GM18873 (cell line): ENCODE results near the gene SLFNL1.

Source experiments
- ATAC-seq: cut with Tn5 transposase; IDR thresholded peaks from one replicate; pipeline ENCODE4 v1.9.1; 2021; ENCODE audit warnings: mild to moderate bottlenecking, moderate library complexity, moderate number of reproducible peaks; ENCODE audit not compliant: unreplicated experiment, low FRiP score

The SLFNL1 gene

GRCh38 chr1:41021526-41022308 is at the start of gene SLFNL1:
TSS of gene SLFNL1 (minus strand) at chr1:41021725. CDS start at chr1:41020660, 1,065 bp downstream.
- no peak for ATAC-seq

GRCh38 chr1:41056907-41057306 is 35.4 kb upstream of the SLFNL1 start:
- no peak for ATAC-seq

- ATAC-seq, result no peak
Measured at GRCh38 chr1:41053316-41053715, 31.8 kb upstream of the SLFNL1 start.

GRCh38 chr1:41051022-41051421 is 29.5 kb upstream of the SLFNL1 start:
- no peak for ATAC-seq

- no peak for ATAC-seq
Measured at GRCh38 chr1:41048540-41048939, 27.0 kb upstream of the SLFNL1 start.

- ATAC-seq, result no peak
Measured at GRCh38 chr1:41046347-41046775, 24.8 kb upstream of the SLFNL1 start.

- ATAC-seq, result no peak
Measured at GRCh38 chr1:41045740-41046139, 24.2 kb upstream of the SLFNL1 start.

- no peak for ATAC-seq
Measured at GRCh38 chr1:41044187-41044586, 22.7 kb upstream of the SLFNL1 start.

- ATAC-seq, result no peak
Measured at GRCh38 chr1:41041614-41042270, 20.2 kb upstream of the SLFNL1 start.

GRCh38 chr1:41038110-41038509 is 16.6 kb upstream of the SLFNL1 start:
- no peak for ATAC-seq

- ATAC-seq, result no peak
Measured at GRCh38 chr1:41037116-41037903, 15.8 kb upstream of the SLFNL1 start.

- ATAC-seq, result no peak
Measured at GRCh38 chr1:41033272-41033671, 11.7 kb upstream of the SLFNL1 start.

GRCh38 chr1:41032147-41032546 is 10.6 kb upstream of the SLFNL1 start:
- no peak for ATAC-seq

GRCh38 chr1:41030872-41031616 is 9.5 kb upstream of the SLFNL1 start:
- no peak for ATAC-seq

GRCh38 chr1:41028034-41028642 is 6.6 kb upstream of the SLFNL1 start:
- ATAC-seq, result no peak

- ATAC-seq, result no peak
Measured at GRCh38 chr1:41025979-41026819, 4.7 kb upstream of the SLFNL1 start.

GRCh38 chr1:41024953-41025352 is 3.4 kb upstream of the SLFNL1 start:
- no peak for ATAC-seq

GRCh38 chr1:41023279-41023990 is 1.9 kb upstream of the SLFNL1 start:
- no peak for ATAC-seq

- ATAC-seq, result no peak
Measured at GRCh38 chr1:41022424-41022823, 899 bp upstream of the SLFNL1 start.
